Sigmoid colon (tissue), 3 donors: ENCODE data around the gene CTNND2.

Experiments used
- POLR2A ChIP-seq, 2 donors: fragments of 450-650 bp; IDR thresholded peaks; one replicate each; pipeline ENCODE4 v1.6.1; 2016; ENCODE audit warnings: antibody characterized with exemption in 2 of 2, mild to moderate bottlenecking in 2 of 2, moderate library complexity in 2 of 2
- TF ChIP-seq, protein P1 (sequence below), 4 experiments: fragments of 450-650 bp in 3 of 4; fragments of 200-600 bp in 1 of 4; IDR thresholded peaks; one replicate each; pipeline ENCODE4 v1.5.1; 2016 to 2019; ENCODE audit warnings: antibody characterized with exemption in 4 of 4, mild to moderate bottlenecking in 3 of 4, moderate library complexity in 2 of 4

DNA sequence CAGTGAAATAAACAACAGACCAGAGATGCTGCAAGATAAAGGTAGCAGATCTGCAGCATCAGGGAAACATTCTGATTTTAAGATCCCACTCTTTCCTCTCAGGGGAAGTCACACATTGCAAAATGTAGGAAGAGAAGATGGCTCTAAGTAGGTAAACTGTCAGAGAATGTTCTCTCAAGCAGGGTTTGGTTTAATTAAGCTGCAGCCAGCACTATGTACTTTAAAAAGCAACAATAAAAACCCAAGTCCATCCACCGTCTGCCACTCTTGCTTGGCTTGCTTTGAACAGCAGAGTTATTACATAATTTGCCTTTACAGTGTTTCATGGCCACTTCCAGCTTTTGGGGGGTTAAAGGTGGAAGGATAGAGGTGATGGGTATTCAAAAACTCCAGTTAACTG lies 800.0 kb downstream of the CTNND2 start:
- TF ChIP-seq, protein P1, sequence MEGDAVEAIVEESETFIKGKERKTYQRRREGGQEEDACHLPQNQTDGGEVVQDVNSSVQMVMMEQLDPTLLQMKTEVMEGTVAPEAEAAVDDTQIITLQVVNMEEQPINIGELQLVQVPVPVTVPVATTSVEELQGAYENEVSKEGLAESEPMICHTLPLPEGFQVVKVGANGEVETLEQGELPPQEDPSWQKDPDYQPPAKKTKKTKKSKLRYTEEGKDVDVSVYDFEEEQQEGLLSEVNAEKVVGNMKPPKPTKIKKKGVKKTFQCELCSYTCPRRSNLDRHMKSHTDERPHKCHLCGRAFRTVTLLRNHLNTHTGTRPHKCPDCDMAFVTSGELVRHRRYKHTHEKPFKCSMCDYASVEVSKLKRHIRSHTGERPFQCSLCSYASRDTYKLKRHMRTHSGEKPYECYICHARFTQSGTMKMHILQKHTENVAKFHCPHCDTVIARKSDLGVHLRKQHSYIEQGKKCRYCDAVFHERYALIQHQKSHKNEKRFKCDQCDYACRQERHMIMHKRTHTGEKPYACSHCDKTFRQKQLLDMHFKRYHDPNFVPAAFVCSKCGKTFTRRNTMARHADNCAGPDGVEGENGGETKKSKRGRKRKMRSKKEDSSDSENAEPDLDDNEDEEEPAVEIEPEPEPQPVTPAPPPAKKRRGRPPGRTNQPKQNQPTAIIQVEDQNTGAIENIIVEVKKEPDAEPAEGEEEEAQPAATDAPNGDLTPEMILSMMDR (IDR thresholded peaks at IDR 0.05): no peak
- TF ChIP-seq POLR2A (IDR thresholded peaks at IDR 0.05): no peak
